OCI-LY3 (cell line): ENCODE data around the gene LRRC66.
A peak's percentile ranks its signal among the peaks of the same experiment; 100 is the strongest.

ENCODE experiments used
- H2AFZ ChIP-seq: fragments of 200-600, 300-600 bp; shearing (Covaris generic); 2 replicates; pipeline ENCODE4 v1.6.0; 2014; ENCODE audit warnings: antibody characterized with exemption, low read depth, low read length
- H3K27ac ChIP-seq: fragments of 200-600, 300-600 bp; sonication (generic); 2 replicates; pipeline ENCODE4 v1.5.1; 2014; ENCODE audit warnings: mild to moderate bottlenecking, low read length, moderate library complexity, mixed read lengths
- H3K27me3 ChIP-seq: fragments of 200-600, 300-600 bp; sonication (generic); 2 replicates; pipeline ENCODE4 v1.6.1; 2014; ENCODE audit warnings: low read depth, low read length, mixed read lengths
- H3K36me3 ChIP-seq: fragments of 200-600, 300-600 bp; sonication (generic); replicated peaks from 2 replicates; pipeline ENCODE3; 2014; ENCODE audit warnings: low read depth, low read length, mixed read lengths
- H3K4me1 ChIP-seq: fragments of 300-600, 200-600 bp; sonication (generic); 2 replicates; pipeline ENCODE4 v1.6.1; 2014; ENCODE audit warnings: low read length, mixed read lengths
- H3K4me2 ChIP-seq: fragments of 200-600, 300-600 bp; sonication (generic); 2 replicates; pipeline ENCODE4 v1.6.1; 2014; ENCODE audit warnings: low read length, mixed read lengths
- H3K4me3 ChIP-seq: fragments of 300-600, 200-600 bp; sonication (generic); 2 replicates; pipeline ENCODE4 v1.5.1; 2014; ENCODE audit warnings: antibody characterized with exemption, mild to moderate bottlenecking, low read length, moderate library complexity
- H3K79me2 ChIP-seq: fragments of 300-600, 200-600 bp; shearing (Covaris generic); 2 replicates; pipeline ENCODE4 v1.6.1; 2014; ENCODE audit warnings: mild to moderate bottlenecking, low read length, mixed read lengths
- H3K9ac ChIP-seq: fragments of 300-600, 200-600 bp; shearing (Covaris generic); 2 replicates; pipeline ENCODE4 v1.6.0; 2014; ENCODE audit warnings: mild to moderate bottlenecking, low read length, moderate library complexity
- H3K9me3 ChIP-seq: fragments of 200-600, 300-600 bp; shearing (Covaris generic); 2 replicates; pipeline ENCODE4 v1.6.1; 2014; ENCODE audit warnings: low read length, mixed read lengths; ENCODE audit not compliant: insufficient read depth
- H4K20me1 ChIP-seq: fragments of 200-600, 300-600 bp; sonication (generic); 2 replicates; pipeline ENCODE4 v1.6.1; 2016; ENCODE audit warnings: low read length, mixed read lengths; ENCODE audit not compliant: insufficient read depth
- CTCF ChIP-seq: fragments of 200-600, 300-600 bp; sonication (generic); IDR thresholded peaks from 2 replicates; pipeline ENCODE4 v1.5.1; 2014; ENCODE audit warnings: antibody characterized with exemption, low read length, low read depth
- EZH2phosphoT487 ChIP-seq: fragments of 200-600 bp; shearing (Covaris generic); IDR thresholded peaks from 2 replicates; pipeline ENCODE4 v1.6.1; 2018; ENCODE audit warnings: antibody characterized with exemption, mixed run types, low read depth

LRRC66 gene

GRCh38 chr4:52015366-52015765 lies 4.8 kb downstream of the LRRC66 start:
- H3K4me2 ChIP-seq, result 0 out of 2 replicates have a peak overlapping the region, but pooled peaks have one; percentile 16
- H3K9me3 ChIP-seq, result no peaks in the 10 kb centered on the region
- no peak overlapping the region for H2AFZ ChIP-seq
- TF ChIP-seq CTCF (peak; percentile 21; the same call in 1 of the 2 replicates), EZH2phosphoT487 (no peak)
- H3K4me3 ChIP-seq, result no peak overlapping the region
- H3K36me3 ChIP-seq, result no peaks in the 10 kb centered on the region
- H4K20me1 ChIP-seq, result no peaks in the 10 kb centered on the region
- H3K9ac ChIP-seq, result no peak overlapping the region
- H3K27ac ChIP-seq, result no peak overlapping the region
- no peaks in the 10 kb centered on the region for H3K27me3 ChIP-seq
- no peaks in the 10 kb centered on the region for H3K79me2 ChIP-seq
- peaks cover 10% of the 10 kb centered on the region for H3K4me1 ChIP-seq

GRCh38 chr4:52014903-52015302 lies 5.3 kb downstream of the LRRC66 start:
- Histone ChIP-seq H3K4me3 (no peak overlapping the region), H2AFZ (no peak overlapping the region), H3K9ac (no peak overlapping the region), H3K27ac (no peak overlapping the region), H3K4me2 (peak overlapping the region; percentile 16; the same call in 1 of the 2 replicates), H3K4me1 (peaks cover 10% of the 10 kb centered on the region), H3K9me3 (no peaks in the 10 kb centered on the region), H3K27me3 (no peaks in the 10 kb centered on the region), H4K20me1 (no peaks in the 10 kb centered on the region), H3K79me2 (no peaks in the 10 kb centered on the region), H3K36me3 (no peaks in the 10 kb centered on the region)
- TF ChIP-seq EZH2phosphoT487, result no peak
- no peak for TF ChIP-seq CTCF

GRCh38 chr4:52012651-52013050 lies 7.5 kb downstream of the LRRC66 start:
- TF ChIP-seq EZH2phosphoT487, result no peak
- TF ChIP-seq CTCF, result no peak

GRCh38 chr4:52010986-52011385 lies 9.2 kb downstream of the LRRC66 start:
- Histone ChIP-seq H3K9ac (no peak overlapping the region), H4K20me1 (no peaks in the 10 kb centered on the region), H3K27ac (no peak overlapping the region), H3K4me3 (no peak overlapping the region), H3K4me1 (peaks cover 10% of the 10 kb centered on the region), H3K36me3 (no peaks in the 10 kb centered on the region), H3K9me3 (no peaks in the 10 kb centered on the region), H3K27me3 (no peaks in the 10 kb centered on the region), H2AFZ (no peak overlapping the region), H3K79me2 (no peaks in the 10 kb centered on the region), H3K4me2 (no peak overlapping the region)
- TF ChIP-seq EZH2phosphoT487 (no peak), CTCF (no peak)

More at GRCh38 chr4:52012651-52013050, 7.5 kb downstream of the LRRC66 start:
- Histone ChIP-seq H3K4me1 (peaks cover 10% of the 10 kb centered on the region), H4K20me1 (no peaks in the 10 kb centered on the region), H3K27me3 (no peaks in the 10 kb centered on the region), H3K9ac (no peak overlapping the region), H3K36me3 (no peaks in the 10 kb centered on the region), H3K4me2 (no peak overlapping the region), H2AFZ (no peak overlapping the region), H3K27ac (no peak overlapping the region), H3K79me2 (no peaks in the 10 kb centered on the region), H3K9me3 (no peaks in the 10 kb centered on the region), H3K4me3 (no peak overlapping the region)
